Measurements from ENCODE around the gene CEP131.

CEP131 gene

GRCh38 chr17:81222906-81223761, at the start of gene CEP131:
Gene CEP131 (minus strand): TSS chr17:81222965. CDS start chr17:81220056, 2,909 bp downstream.
- peak; percentile 100 for DNase-seq

GRCh38 chr17:81271226-81271625, 48.5 kb upstream of the CEP131 start:
- DNase-seq: no peak

- DNase-seq: no peak
Observed at GRCh38 chr17:81270279-81270678, 47.5 kb upstream of the CEP131 start.

GRCh38 chr17:81267390-81268067, 44.8 kb upstream of the CEP131 start:
- DNase-seq: no peak

- no peak for DNase-seq
Observed at GRCh38 chr17:81265576-81265975, 42.8 kb upstream of the CEP131 start.

GRCh38 chr17:81264640-81265039, 41.9 kb upstream of the CEP131 start:
- no peak for DNase-seq

- no peak for DNase-seq
Observed at GRCh38 chr17:81263371-81264181, 40.8 kb upstream of the CEP131 start.

- no peak for DNase-seq
Observed at GRCh38 chr17:81261582-81262336, 39.0 kb upstream of the CEP131 start.

GRCh38 chr17:81261096-81261495, 38.3 kb upstream of the CEP131 start:
- no peak for DNase-seq

GRCh38 chr17:81260641-81261040, 37.9 kb upstream of the CEP131 start:
- no peak for DNase-seq

- DNase-seq: no peak
Observed at GRCh38 chr17:81260171-81260570, 37.4 kb upstream of the CEP131 start.

GRCh38 chr17:81259058-81259605, 36.4 kb upstream of the CEP131 start:
- DNase-seq: no peak

- DNase-seq: no peak
Observed at GRCh38 chr17:81258292-81258691, 35.5 kb upstream of the CEP131 start.

GRCh38 chr17:81257533-81257932, 34.8 kb upstream of the CEP131 start:
- DNase-seq: no peak

- no peak for DNase-seq
Observed at GRCh38 chr17:81256616-81257015, 33.9 kb upstream of the CEP131 start.

GRCh38 chr17:81254955-81255717, 32.4 kb upstream of the CEP131 start:
- no peak for DNase-seq

- DNase-seq: peak; percentile 82
Observed at GRCh38 chr17:81253358-81254131, 30.8 kb upstream of the CEP131 start.

- no peak for DNase-seq
Observed at GRCh38 chr17:81252987-81253329, 30.2 kb upstream of the CEP131 start.

- no peak for DNase-seq
Observed at GRCh38 chr17:81252326-81252986, 29.7 kb upstream of the CEP131 start.

GRCh38 chr17:81251709-81252301, 29.0 kb upstream of the CEP131 start:
- no peak for DNase-seq

Measured in activated effector memory CD4-positive, alpha-beta T cell treated with anti-CD3 and anti-CD28 coated beads, Interleukin-2, amount 50 U/mL, for 16 hours (primary cell).